WERI-Rb-1 (cell line): Measurements from ENCODE around the gene SPSB1.

Source experiments
- DNase-seq: peaks from one replicate; pipeline ENCODE4 v3.0.0-alpha.2; 2020
- H3K27ac ChIP-seq: fragments of 250-450 bp; sonication (Bioruptor Pico); 2 replicates; pipeline ENCODE4 v1.5.1; 2020; ENCODE audit warnings: mild to moderate bottlenecking, moderate library complexity
- H3K27me3 ChIP-seq: fragments of 250-450 bp; sonication (Bioruptor Pico); 2 replicates; pipeline ENCODE4 v1.5.1; 2021; ENCODE audit warnings: mild to moderate bottlenecking, low read depth, moderate library complexity; ENCODE audit not compliant: insufficient read depth, severe bottlenecking
- H3K36me3 ChIP-seq: fragments of 250-450 bp; sonication (Bioruptor Pico); 2 replicates; pipeline ENCODE4 v1.5.1; 2020; ENCODE audit warnings: mild to moderate bottlenecking, moderate library complexity
- H3K4me3 ChIP-seq: 2 replicates; pipeline ENCODE4 v1.5.1; 2011; ENCODE audit warnings: low read depth, mild to moderate bottlenecking, control low read depth, low read length
- H3K9me3 ChIP-seq: fragments of 250-450 bp; sonication (Bioruptor Pico); 2 replicates; pipeline ENCODE4 v1.5.1; 2021; ENCODE audit warnings: mild to moderate bottlenecking, moderate library complexity; ENCODE audit not compliant: severe bottlenecking
- TF ChIP-seq, protein P1 (sequence below): IDR thresholded peaks from 2 replicates; pipeline ENCODE4 v1.5.1; 2011; ENCODE audit warnings: low read depth, mild to moderate bottlenecking, control low read depth, inconsistent platforms, low read length

Gene SPSB1

DNA sequence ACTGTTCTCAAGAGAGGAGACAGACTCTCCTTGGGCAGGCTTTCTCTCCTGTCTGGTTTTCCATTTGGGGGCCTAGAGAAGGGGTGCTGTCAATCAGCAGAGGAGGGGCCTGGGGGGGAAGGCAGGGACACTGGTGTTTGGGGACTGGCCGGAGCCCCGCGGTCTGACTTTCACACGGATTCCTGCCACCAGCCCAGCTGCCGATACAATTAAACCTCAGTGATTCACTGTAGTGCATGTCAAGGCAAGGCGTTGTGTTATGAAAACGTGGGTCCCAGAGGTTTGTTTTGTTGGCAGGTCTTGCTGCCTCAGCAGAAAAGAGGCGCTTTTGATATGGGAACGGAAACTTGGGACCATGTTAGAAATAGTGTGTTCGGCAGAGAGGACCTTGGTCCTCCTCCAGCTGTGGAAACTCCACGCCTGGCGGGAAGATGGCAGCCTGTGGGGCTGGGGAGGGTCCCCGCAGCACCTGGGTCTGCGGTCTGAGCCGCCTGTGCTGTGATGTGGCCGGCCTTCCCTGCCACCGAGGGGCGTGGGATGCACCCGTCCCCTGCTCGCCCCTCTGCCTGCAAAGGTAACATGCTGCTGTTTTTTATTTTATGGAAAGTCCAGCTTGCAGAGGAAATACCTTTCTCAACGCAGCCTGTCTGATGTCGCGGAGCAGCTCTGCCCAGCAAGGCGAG is 47.6 kb downstream of the SPSB1 start:
- Histone ChIP-seq H3K4me3 (no peak overlapping the region), H3K9me3 (peaks cover 7% of the 10 kb centered on the region), H3K27ac (no peak overlapping the region), H3K27me3 (no peaks in the 10 kb centered on the region), H3K36me3 (peaks cover 7% of the 10 kb centered on the region; the same call in 1 of the 2 replicates)
- DNase-seq, result no peak
- TF ChIP-seq, protein P1, sequence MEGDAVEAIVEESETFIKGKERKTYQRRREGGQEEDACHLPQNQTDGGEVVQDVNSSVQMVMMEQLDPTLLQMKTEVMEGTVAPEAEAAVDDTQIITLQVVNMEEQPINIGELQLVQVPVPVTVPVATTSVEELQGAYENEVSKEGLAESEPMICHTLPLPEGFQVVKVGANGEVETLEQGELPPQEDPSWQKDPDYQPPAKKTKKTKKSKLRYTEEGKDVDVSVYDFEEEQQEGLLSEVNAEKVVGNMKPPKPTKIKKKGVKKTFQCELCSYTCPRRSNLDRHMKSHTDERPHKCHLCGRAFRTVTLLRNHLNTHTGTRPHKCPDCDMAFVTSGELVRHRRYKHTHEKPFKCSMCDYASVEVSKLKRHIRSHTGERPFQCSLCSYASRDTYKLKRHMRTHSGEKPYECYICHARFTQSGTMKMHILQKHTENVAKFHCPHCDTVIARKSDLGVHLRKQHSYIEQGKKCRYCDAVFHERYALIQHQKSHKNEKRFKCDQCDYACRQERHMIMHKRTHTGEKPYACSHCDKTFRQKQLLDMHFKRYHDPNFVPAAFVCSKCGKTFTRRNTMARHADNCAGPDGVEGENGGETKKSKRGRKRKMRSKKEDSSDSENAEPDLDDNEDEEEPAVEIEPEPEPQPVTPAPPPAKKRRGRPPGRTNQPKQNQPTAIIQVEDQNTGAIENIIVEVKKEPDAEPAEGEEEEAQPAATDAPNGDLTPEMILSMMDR, result no peak

DNA sequence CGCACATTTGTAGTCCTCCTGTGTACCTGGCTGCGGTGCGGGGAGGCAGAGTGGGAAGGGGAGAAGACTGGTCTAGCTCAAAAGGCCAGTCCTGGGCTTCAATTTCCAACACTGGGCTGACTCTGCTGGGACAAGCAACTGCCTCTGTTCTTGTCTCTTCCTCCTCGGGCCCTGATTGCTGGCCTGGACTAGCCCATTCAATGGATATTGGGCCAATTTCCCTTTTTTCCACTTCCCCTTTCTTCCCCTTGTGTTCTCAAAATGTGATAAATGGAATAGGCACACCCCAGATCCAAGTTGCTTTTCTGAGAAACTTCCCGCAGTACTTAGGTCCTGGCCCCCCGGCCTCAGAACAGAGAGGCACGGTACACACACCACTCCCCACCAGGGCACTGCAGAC is 48.2 kb downstream of the SPSB1 start:
- Histone ChIP-seq H3K9me3 (peaks cover 7% of the 10 kb centered on the region), H3K4me3 (no peak overlapping the region), H3K27ac (no peak overlapping the region), H3K27me3 (no peaks in the 10 kb centered on the region), H3K36me3 (peaks cover 7% of the 10 kb centered on the region; the same call in 1 of the 2 replicates)
- TF ChIP-seq, protein P1, result no peak
- no peak for DNase-seq

DNA sequence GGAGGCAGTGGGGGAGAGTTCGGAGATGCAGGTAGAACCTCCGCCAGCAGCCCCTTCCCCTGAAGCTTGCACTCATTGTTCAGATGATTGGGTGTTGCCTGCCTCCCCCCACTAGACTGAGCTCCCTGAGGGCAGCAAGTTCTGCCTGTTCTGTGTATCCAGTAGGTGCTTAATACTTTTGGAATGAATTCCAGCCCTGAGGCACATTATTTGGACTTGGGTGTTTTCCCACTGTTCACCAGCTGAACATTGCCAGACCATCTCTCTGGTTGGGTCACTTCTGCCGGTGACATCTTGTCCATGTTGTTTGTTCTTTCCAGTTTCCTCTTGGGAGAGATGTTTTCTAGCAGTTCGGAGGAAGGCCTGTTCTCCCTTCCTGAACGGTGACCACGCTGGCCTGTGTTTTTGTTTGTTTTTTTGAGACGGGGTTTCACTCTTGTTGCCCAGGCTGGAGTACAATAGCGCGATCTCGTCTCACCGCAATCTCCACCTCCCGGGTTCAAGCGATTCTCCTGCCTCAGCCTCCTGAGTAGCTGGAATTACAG is 48.7 kb downstream of the SPSB1 start:
- Histone ChIP-seq H3K9me3 (peaks cover 7% of the 10 kb centered on the region), H3K36me3 (peaks cover 7% of the 10 kb centered on the region; the same call in 1 of the 2 replicates), H3K27ac (no peak overlapping the region), H3K4me3 (no peak overlapping the region), H3K27me3 (no peaks in the 10 kb centered on the region)
- DNase-seq, result no peak
- TF ChIP-seq, protein P1, result no peak

DNA sequence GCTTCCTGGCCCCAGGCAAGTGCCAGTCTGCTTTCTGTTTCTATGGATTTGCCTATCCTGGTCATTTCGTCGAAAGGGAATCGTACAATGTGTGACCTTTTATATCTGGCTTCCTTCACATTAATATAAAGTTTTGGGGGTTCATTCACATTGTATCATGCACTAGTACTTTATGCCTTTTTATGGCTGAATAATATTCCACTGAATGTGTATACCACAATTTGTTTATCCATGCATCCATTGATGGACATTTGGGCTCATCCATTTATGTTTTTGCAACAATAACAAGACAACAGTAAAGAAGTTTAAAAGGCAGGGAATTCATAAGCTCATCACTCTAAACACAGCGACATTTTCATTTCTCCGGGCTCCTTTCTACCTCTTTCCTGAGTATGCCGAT is 50.6 kb downstream of the SPSB1 start:
- H3K9me3 ChIP-seq, result peaks cover 7% of the 10 kb centered on the region
- DNase-seq, result no peak
- no peaks in the 10 kb centered on the region for H3K27me3 ChIP-seq
- H3K36me3 ChIP-seq, result peaks cover 7% of the 10 kb centered on the region; the same call in 1 of the 2 replicates
- no peak overlapping the region for H3K27ac ChIP-seq
- TF ChIP-seq, protein P1, result no peak
- H3K4me3 ChIP-seq, result no peak overlapping the region

DNA sequence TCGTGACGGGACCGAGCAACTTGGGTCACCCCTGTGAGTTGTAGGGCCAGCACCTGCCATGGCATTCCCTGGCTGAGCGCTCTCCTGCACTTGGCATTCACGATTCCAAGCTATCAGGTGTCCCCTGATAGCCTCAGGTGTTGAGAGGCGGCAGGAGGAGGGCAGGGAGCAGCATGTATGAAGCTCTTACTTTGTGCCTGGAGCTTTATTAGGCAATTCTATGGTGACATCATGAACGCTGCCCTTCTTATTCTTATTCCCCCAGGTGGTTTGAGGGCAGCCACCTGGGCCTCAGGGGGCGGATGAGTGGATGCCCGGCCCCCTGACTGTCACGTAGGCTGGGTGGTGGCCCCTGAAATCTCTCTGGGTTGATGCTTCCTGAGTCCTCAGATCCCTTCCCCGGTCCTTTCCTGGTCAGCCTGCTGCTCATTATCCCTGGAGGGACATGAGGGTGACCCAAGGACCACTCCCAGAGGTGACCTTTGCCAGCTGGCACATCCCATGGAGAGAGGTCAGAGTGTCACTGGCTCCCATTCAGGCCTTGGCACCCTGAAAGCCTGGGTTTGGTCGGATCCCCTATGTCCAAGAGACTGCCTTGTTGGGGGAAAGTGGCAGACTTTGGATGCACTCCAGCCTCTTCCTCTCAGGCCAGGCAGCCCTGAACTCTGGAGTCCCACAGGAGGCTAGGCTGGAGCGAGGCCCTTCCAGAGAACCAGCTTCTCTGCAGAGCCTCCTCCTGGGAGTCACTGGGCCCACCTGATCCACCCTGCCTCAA is 51.9 kb downstream of the SPSB1 start:
- Histone ChIP-seq H3K9me3 (peaks cover 7% of the 10 kb centered on the region), H3K27ac (no peak overlapping the region), H3K36me3 (peaks cover 7% of the 10 kb centered on the region; the same call in 1 of the 2 replicates), H3K27me3 (no peaks in the 10 kb centered on the region), H3K4me3 (no peak overlapping the region)
- no peak for DNase-seq
- TF ChIP-seq, protein P1, result no peak
